ENCODE results near the gene KRTAP3-1. TPM values are rescaled to one million over a fixed set of nuclear protein-coding genes. Genes with fewer than 3 reads are reported as not detected.

Gene KRTAP3-1
- polyA plus RNA-seq, 2 of the 4 experiments (the other 2 are of a cell fraction), result not detected

- no peak for DNase-seq (ENCODE audit: low read depth in 1 of 2, low spot score in 1 of 2)
- Histone ChIP-seq H3K4me1 (peaks cover 17% of the 10 kb centered on the region), H3K9me3 (no peaks in the 10 kb centered on the region), H3K4me2 (no peak overlapping the region), H3K27ac (no peak overlapping the region), H3K4me3 (no peak overlapping the region)
- ChIA-PET CTCF (interaction anchor here (1.1 to 1.8 kb wide), 6 partner anchors 11 to 587 kb away, joined by 3 to 6 read pairs (median 4); no protein-coding TSS in a partner anchor), POLR2A (no interaction called here)
- 43% methylated on average over 1 of the region's 1 CpG for WGBS (ENCODE audit: missing lambda C conversion rate)
- TF ChIP-seq CBX8 (IDR thresholded peaks at IDR 0.05), result no peak
- TF ChIP-seq KDM5A (IDR thresholded peaks at IDR 0.05), result no peak
- TF ChIP-seq RCOR1 (IDR thresholded peaks at IDR 0.05; ENCODE audit: low read depth, low read length), result no peak
- TF ChIP-seq MAX (IDR thresholded peaks at IDR 0.05), result no peak
- TF ChIP-seq RAD21 (conservative IDR thresholded peaks at IDR 0.05 in 1 of 2, IDR thresholded peaks at IDR 0.05 in 1 of 2), result no peak
- no peak for TF ChIP-seq RARB (CRISPR knock-in tag; IDR thresholded peaks at IDR 0.05)
- TF ChIP-seq HMGXB4 (CRISPR knock-in tag; IDR thresholded peaks at IDR 0.05; ENCODE audit: borderline replicate concordance), result no peak
- TF ChIP-seq FOSL2 (IDR thresholded peaks at IDR 0.05), result no peak
- TF ChIP-seq FOSL2 (CRISPR knock-in tag; IDR thresholded peaks at IDR 0.05), result no peak
- no peak for TF ChIP-seq JUN (IDR thresholded peaks at IDR 0.05)
- TF ChIP-seq MAFK (IDR thresholded peaks at IDR 0.05; ENCODE audit: partially characterized antibody), result no peak
- TF ChIP-seq FOXS1 (CRISPR knock-in tag; IDR thresholded peaks at IDR 0.05), result no peak
- no peak for TF ChIP-seq TFCP2L1 (CRISPR knock-in tag; IDR thresholded peaks at IDR 0.05)
- no peak for FAIRE-seq
- no peak for ATAC-seq
Measured at GRCh38 chr17:40961591-40961990, 47.3 kb downstream of the KRTAP3-1 start.

DNA sequence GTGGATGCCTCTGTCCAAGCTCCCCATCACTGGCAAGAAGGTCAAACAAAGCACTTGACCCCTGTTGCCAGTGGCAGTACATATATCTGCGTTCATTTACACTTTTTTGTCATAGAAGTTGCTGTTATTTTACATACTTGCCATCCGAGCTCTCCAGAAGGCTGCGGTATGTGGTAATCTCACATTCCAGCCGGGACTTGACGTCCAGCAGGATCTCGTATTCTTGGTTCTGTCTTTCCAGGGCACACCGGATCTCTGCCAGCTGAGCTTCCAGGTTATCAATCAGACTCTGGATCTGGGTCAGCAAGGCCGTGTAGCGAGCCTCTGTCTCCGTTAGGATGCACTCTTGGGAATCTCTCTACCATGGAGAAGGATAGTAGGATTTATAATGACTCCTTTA lies 48.8 kb downstream of the KRTAP3-1 start:
- H3K4me1 ChIP-seq, result peaks cover 24% of the 10 kb centered on the region
- POLR2A ChIA-PET, result no interaction called here
- no peak overlapping the region for H3K4me2 ChIP-seq
- TF ChIP-seq HOXB5 (CRISPR knock-in tag; IDR thresholded peaks at IDR 0.05), result no peak
- TF ChIP-seq NR3C1 (IDR thresholded peaks at IDR 0.05), result no peak
- no peak for TF ChIP-seq EP300 (IDR thresholded peaks at IDR 0.05)
- TF ChIP-seq SREBF2 (IDR thresholded peaks at IDR 0.05), result no peak
- TF ChIP-seq, protein P1, sequence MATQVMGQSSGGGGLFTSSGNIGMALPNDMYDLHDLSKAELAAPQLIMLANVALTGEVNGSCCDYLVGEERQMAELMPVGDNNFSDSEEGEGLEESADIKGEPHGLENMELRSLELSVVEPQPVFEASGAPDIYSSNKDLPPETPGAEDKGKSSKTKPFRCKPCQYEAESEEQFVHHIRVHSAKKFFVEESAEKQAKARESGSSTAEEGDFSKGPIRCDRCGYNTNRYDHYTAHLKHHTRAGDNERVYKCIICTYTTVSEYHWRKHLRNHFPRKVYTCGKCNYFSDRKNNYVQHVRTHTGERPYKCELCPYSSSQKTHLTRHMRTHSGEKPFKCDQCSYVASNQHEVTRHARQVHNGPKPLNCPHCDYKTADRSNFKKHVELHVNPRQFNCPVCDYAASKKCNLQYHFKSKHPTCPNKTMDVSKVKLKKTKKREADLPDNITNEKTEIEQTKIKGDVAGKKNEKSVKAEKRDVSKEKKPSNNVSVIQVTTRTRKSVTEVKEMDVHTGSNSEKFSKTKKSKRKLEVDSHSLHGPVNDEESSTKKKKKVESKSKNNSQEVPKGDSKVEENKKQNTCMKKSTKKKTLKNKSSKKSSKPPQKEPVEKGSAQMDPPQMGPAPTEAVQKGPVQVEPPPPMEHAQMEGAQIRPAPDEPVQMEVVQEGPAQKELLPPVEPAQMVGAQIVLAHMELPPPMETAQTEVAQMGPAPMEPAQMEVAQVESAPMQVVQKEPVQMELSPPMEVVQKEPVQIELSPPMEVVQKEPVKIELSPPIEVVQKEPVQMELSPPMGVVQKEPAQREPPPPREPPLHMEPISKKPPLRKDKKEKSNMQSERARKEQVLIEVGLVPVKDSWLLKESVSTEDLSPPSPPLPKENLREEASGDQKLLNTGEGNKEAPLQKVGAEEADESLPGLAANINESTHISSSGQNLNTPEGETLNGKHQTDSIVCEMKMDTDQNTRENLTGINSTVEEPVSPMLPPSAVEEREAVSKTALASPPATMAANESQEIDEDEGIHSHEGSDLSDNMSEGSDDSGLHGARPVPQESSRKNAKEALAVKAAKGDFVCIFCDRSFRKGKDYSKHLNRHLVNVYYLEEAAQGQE (IDR thresholded peaks at IDR 0.05), result no peak
- no peak for TF ChIP-seq ESRRA (IDR thresholded peaks at IDR 0.05; ENCODE audit: borderline replicate concordance, low read length)
- TF ChIP-seq FOSL2 (IDR thresholded peaks at IDR 0.05), result no peak
- no peak for TF ChIP-seq FOSL2 (CRISPR knock-in tag; IDR thresholded peaks at IDR 0.05)
- no peak for TF ChIP-seq HES2 (IDR thresholded peaks at IDR 0.05)
- TF ChIP-seq HDAC2 (IDR thresholded peaks at IDR 0.05), result no peak
- TF ChIP-seq, protein P2, sequence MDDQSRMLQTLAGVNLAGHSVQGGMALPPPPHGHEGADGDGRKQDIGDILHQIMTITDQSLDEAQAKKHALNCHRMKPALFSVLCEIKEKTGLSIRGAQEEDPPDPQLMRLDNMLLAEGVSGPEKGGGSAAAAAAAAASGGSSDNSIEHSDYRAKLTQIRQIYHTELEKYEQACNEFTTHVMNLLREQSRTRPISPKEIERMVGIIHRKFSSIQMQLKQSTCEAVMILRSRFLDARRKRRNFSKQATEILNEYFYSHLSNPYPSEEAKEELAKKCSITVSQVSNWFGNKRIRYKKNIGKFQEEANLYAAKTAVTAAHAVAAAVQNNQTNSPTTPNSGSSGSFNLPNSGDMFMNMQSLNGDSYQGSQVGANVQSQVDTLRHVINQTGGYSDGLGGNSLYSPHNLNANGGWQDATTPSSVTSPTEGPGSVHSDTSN (IDR thresholded peaks at IDR 0.05), result no peak
- no peak for TF ChIP-seq HOXA7 (CRISPR knock-in tag; IDR thresholded peaks at IDR 0.05)
- no peak for TF ChIP-seq JUNB (IDR thresholded peaks at IDR 0.05)
- TF ChIP-seq MAZ (IDR thresholded peaks at IDR 0.05; ENCODE audit: borderline replicate concordance, low read depth, low read length), result no peak
- TF ChIP-seq PHF8 (IDR thresholded peaks at IDR 0.05; ENCODE audit: borderline replicate concordance, low read depth), result no peak
- no peak for TF ChIP-seq ZFP36 (IDR thresholded peaks at IDR 0.05; ENCODE audit: borderline replicate concordance, partially characterized antibody)
- TF ChIP-seq NFE2L2 (conservative IDR thresholded peaks at IDR 0.05; ENCODE audit: low read length), result no peak
- TF ChIP-seq RNF2 (IDR thresholded peaks at IDR 0.05; ENCODE audit: borderline replicate concordance, low read depth), result no peak
- no peak for TF ChIP-seq ZNF302 (CRISPR knock-in tag; IDR thresholded peaks at IDR 0.05)
- TF ChIP-seq, protein P3, sequence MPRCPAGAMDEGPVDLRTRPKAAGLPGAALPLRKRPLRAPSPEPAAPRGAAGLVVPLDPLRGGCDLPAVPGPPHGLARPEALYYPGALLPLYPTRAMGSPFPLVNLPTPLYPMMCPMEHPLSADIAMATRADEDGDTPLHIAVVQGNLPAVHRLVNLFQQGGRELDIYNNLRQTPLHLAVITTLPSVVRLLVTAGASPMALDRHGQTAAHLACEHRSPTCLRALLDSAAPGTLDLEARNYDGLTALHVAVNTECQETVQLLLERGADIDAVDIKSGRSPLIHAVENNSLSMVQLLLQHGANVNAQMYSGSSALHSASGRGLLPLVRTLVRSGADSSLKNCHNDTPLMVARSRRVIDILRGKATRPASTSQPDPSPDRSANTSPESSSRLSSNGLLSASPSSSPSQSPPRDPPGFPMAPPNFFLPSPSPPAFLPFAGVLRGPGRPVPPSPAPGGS (IDR thresholded peaks at IDR 0.05), result no peak
- TF ChIP-seq POLR2AphosphoS2 (conservative IDR thresholded peaks at IDR 0.05; ENCODE audit: low read length), result no peak
- FAIRE-seq (no peak), ATAC-seq (no peak), DNase-seq (ENCODE audit: low read depth in 1 of 2, low spot score in 1 of 2) (no peak)
- CTCF ChIA-PET, result interaction anchor here (1.0 to 1.5 kb wide), 3 partner anchors 28 to 536 kb away, joined by 3 to 7 read pairs (median 3); no protein-coding TSS in a partner anchor
- 91% methylated on average over 10 of the region's 10 CpGs for WGBS (ENCODE audit: missing lambda C conversion rate)
- no peaks in the 10 kb centered on the region for H3K9me3 ChIP-seq
- no peak overlapping the region for H3K27ac ChIP-seq
- H3K4me3 ChIP-seq, result no peak overlapping the region
